ENCODE measurements around the gene ETV3. TPM values are rescaled to one million over a fixed set of nuclear protein-coding genes. Genes with fewer than 3 reads are reported as not detected.

ETV3 gene
- total and polyA plus RNA-seq, 7 donors, result 5.5 to 22.7 (median 16.3) TPM

DNA sequence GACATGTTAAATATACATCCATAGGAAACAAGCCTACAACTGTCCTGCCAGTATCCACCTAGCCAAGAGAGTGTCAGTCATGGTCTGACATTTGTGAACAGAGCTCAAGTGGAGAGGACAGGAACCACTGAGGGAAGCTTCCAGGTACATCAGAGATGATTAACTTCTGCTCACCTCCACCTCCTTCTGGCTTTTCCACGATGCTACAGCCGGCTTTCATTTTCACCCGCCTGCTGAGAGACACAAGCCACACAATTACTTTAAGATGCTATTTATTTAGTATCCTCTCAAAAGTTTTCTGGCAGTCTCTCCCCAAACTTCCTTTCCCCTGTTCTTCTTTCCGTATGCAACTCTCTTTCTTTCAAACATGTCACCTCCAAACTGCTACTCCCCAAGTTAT is 2.1 kb downstream of the ETV3 start:
- intact Hi-C loops (cut with DNase I), result no loop called here
- TF ChIP-seq, protein P1, sequence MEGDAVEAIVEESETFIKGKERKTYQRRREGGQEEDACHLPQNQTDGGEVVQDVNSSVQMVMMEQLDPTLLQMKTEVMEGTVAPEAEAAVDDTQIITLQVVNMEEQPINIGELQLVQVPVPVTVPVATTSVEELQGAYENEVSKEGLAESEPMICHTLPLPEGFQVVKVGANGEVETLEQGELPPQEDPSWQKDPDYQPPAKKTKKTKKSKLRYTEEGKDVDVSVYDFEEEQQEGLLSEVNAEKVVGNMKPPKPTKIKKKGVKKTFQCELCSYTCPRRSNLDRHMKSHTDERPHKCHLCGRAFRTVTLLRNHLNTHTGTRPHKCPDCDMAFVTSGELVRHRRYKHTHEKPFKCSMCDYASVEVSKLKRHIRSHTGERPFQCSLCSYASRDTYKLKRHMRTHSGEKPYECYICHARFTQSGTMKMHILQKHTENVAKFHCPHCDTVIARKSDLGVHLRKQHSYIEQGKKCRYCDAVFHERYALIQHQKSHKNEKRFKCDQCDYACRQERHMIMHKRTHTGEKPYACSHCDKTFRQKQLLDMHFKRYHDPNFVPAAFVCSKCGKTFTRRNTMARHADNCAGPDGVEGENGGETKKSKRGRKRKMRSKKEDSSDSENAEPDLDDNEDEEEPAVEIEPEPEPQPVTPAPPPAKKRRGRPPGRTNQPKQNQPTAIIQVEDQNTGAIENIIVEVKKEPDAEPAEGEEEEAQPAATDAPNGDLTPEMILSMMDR (IDR thresholded peaks at IDR 0.05), result no peak

GRCh38 chr1:157135646-157136045 is 2.5 kb downstream of the ETV3 start:
- no peak for ATAC-seq

More for the DNA sequence above, 2.1 kb downstream of the ETV3 start:
- no peak for ATAC-seq
- WGBS, 3 donors, result 59 to 75% (median 65%) methylated on average over 4 of the region's 4 CpGs
- Histone ChIP-seq H3K9me3 (no peaks in the 10 kb centered on the region), H3K4me1 (peaks cover 20% of the 10 kb centered on the region), H3K27ac (no peak overlapping the region), H3K4me3 (no peak overlapping the region), H3K36me3 (ENCODE audit: insufficient read depth in 1 of 2, low read depth in 1 of 2) (peaks cover 15 to 51% of the 10 kb centered on the region in 2 donors), H3K27me3 (ENCODE audit: insufficient read depth in 3 of 3, low read length in 2 of 3) (no peaks in the 10 kb centered on the region)
- no peak for DNase-seq

DNA sequence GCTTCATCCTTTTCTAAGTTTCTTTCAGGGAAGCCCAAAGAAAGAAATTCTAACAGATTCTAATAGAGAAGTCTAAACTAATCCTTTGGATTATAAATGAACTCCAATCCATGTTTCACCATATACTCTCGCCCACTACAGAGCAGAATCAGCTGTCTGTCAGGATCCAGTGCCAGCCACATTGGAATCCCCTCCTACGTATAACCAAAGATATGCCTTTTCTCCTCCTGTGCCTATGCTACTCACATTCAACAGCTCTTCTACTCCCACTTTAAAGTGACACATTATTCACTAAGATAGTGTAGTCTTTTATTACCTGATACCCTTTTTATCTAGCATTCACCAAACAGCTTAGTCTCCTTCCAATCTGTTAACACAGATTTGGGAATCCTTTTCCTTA is 3.1 kb downstream of the ETV3 start:
- H3K36me3 ChIP-seq (ENCODE audit: insufficient read depth in 1 of 2, low read depth in 1 of 2), result peaks cover 15 to 61% of the 10 kb centered on the region in 2 donors
- H3K9me3 ChIP-seq, result no peaks in the 10 kb centered on the region
- H3K27ac ChIP-seq, result no peak overlapping the region
- WGBS, 3 donors, result 78 to 93% (median 84%) methylated on average over 2 of the region's 2 CpGs
- H3K4me3 ChIP-seq, result no peak overlapping the region
- intact Hi-C loops (cut with DNase I), result no loop called here
- no peaks in the 10 kb centered on the region for H3K27me3 ChIP-seq (ENCODE audit: insufficient read depth in 3 of 3, low read length in 2 of 3)
- ATAC-seq, result no peak
- DNase-seq, result no peak
- H3K4me1 ChIP-seq, result peaks cover 20% of the 10 kb centered on the region
- TF ChIP-seq, protein P1 (IDR thresholded peaks at IDR 0.05), result no peak

More at GRCh38 chr1:157135646-157136045, 2.5 kb downstream of the ETV3 start:
- H3K27me3 ChIP-seq (ENCODE audit: insufficient read depth in 3 of 3, low read length in 2 of 3), result no peaks in the 10 kb centered on the region
- H3K27ac ChIP-seq, result no peak overlapping the region
- 34 to 60% (median 50%) methylated on average over 1 of the region's 1 CpG for WGBS, 3 donors
- no peaks in the 10 kb centered on the region for H3K9me3 ChIP-seq
- H3K4me1 ChIP-seq, result peaks cover 20% of the 10 kb centered on the region
- no peak overlapping the region for H3K4me3 ChIP-seq
- no peak for DNase-seq
- TF ChIP-seq, protein P1 (IDR thresholded peaks at IDR 0.05), result no peak
- intact Hi-C loops (cut with DNase I), result no loop called here
- peaks cover 15 to 55% of the 10 kb centered on the region in 2 donors for H3K36me3 ChIP-seq (ENCODE audit: insufficient read depth in 1 of 2, low read depth in 1 of 2)

DNA sequence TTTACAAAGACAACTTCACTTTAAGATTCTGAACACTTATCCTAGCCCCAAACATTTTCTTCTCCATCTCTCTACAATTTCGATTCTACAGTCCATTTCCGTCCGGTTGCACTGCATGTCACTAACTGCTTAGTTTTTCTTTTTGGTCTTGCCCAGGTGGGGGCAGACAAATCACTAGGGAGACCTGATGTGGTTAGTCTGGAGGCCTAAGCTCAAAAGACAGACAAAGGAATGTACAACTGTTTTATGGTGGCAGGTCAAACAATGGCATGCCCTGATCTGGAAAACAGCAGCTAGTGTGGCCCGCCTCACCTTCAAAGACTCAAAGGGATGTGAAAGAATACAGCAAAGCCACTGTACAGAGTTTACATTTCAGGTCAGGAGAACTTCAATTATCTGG is 3.8 kb downstream of the ETV3 start:
- H3K4me1 ChIP-seq, result peaks cover 20% of the 10 kb centered on the region
- H3K27me3 ChIP-seq (ENCODE audit: insufficient read depth in 3 of 3, low read length in 2 of 3), result no peaks in the 10 kb centered on the region
- TF ChIP-seq, protein P1 (IDR thresholded peaks at IDR 0.05), result no peak
- no peaks in the 10 kb centered on the region for H3K9me3 ChIP-seq
- H3K4me3 ChIP-seq, result no peak overlapping the region
- DNase-seq, result no peak
- H3K36me3 ChIP-seq (ENCODE audit: insufficient read depth in 1 of 2, low read depth in 1 of 2), result peaks cover 15 to 68% of the 10 kb centered on the region in 2 donors
- 90 to 95% (median 90%) methylated on average over 4 of the region's 4 CpGs for WGBS, 3 donors
- intact Hi-C loops (cut with DNase I), result no loop called here
- ATAC-seq, result no peak
- H3K27ac ChIP-seq, result no peak overlapping the region

- peaks cover 15% of the 10 kb centered on the region for H3K4me1 ChIP-seq
- H3K27ac ChIP-seq, result no peak overlapping the region
- H3K9me3 ChIP-seq, result no peaks in the 10 kb centered on the region
- TF ChIP-seq, protein P1 (IDR thresholded peaks at IDR 0.05), result no peak
- DNase-seq, result no peak
- intact Hi-C loops (cut with DNase I), result no loop called here
- H3K36me3 ChIP-seq (ENCODE audit: insufficient read depth in 1 of 2, low read depth in 1 of 2), result peaks cover 16 to 78% of the 10 kb centered on the region in 2 donors
- H3K27me3 ChIP-seq (ENCODE audit: insufficient read depth in 3 of 3, low read length in 2 of 3), result no peaks in the 10 kb centered on the region
- no peak overlapping the region for H3K4me3 ChIP-seq
- ATAC-seq, result no peak
- WGBS, 3 donors, result 75 to 81% (median 79%) methylated on average over 2 of the region's 2 CpGs
These were observed 4.8 kb downstream of the ETV3 start for GRCh38 chr1:157133426-157133825.
